Measurements from ENCODE around the gene CPLX3. TPM values are rescaled to one million over a fixed set of nuclear protein-coding genes. Genes with fewer than 3 reads are reported as not detected.
A peak's percentile ranks its signal among the peaks of the same experiment; 100 is the strongest.

The CPLX3 gene
- total RNA-seq, 1 donor from 2014 or later: 1.2 TPM

GRCh38 chr15:74780523-74781430, 45.6 kb upstream of the CPLX3 start:
- H3K4me3 ChIP-seq: peak overlapping the region; percentile 84
- DNase-seq: no peak
- no peaks in the 10 kb centered on the region for H3K27me3 ChIP-seq (ENCODE audit: low read depth)
- peaks cover 64% of the 10 kb centered on the region for H3K4me1 ChIP-seq
- H3K9me3 ChIP-seq (replicated peaks): no peaks in the 10 kb centered on the region
- peak overlapping the region; percentile 98 for H3K27ac ChIP-seq (replicated peaks)
- TF ChIP-seq, protein P1, sequence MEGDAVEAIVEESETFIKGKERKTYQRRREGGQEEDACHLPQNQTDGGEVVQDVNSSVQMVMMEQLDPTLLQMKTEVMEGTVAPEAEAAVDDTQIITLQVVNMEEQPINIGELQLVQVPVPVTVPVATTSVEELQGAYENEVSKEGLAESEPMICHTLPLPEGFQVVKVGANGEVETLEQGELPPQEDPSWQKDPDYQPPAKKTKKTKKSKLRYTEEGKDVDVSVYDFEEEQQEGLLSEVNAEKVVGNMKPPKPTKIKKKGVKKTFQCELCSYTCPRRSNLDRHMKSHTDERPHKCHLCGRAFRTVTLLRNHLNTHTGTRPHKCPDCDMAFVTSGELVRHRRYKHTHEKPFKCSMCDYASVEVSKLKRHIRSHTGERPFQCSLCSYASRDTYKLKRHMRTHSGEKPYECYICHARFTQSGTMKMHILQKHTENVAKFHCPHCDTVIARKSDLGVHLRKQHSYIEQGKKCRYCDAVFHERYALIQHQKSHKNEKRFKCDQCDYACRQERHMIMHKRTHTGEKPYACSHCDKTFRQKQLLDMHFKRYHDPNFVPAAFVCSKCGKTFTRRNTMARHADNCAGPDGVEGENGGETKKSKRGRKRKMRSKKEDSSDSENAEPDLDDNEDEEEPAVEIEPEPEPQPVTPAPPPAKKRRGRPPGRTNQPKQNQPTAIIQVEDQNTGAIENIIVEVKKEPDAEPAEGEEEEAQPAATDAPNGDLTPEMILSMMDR (IDR thresholded peaks at IDR 0.05; ENCODE audit: borderline replicate concordance): no peak
- H3K36me3 ChIP-seq: no peaks in the 10 kb centered on the region
- intact Hi-C loops (cut with micrococcal nuclease): no loop called here

- Histone ChIP-seq H3K27ac (replicated peaks) (peak within 1 kb of the TSS; percentile 98), H3K9me3 (replicated peaks) (no peaks in the 10 kb centered on the region), H3K4me1 (peaks cover 71% of the 10 kb centered on the region), H3K27me3 (ENCODE audit: low read depth) (no peaks in the 10 kb centered on the region), H3K4me3 (peak within 1 kb of the TSS; percentile 84), H3K36me3 (no peaks in the 10 kb centered on the region)
- DNase-seq: peak; percentile 82
- TF ChIP-seq, protein P1 (IDR thresholded peaks at IDR 0.05; ENCODE audit: borderline replicate concordance): peak; percentile 70
- intact Hi-C loops (cut with micrococcal nuclease): no loop called here
Measured at GRCh38 chr15:74781431-74782258, 44.8 kb upstream of the CPLX3 start, which contains the start of gene CSK. TSS of gene CSK (plus strand) at chr15:74782080. CDS start at chr15:74798298, 16,218 bp downstream.

- Histone ChIP-seq H3K4me1 (peaks cover 71% of the 10 kb centered on the region), H3K9me3 (replicated peaks) (no peaks in the 10 kb centered on the region), H3K4me3 (peak overlapping the region; percentile 84), H3K27me3 (ENCODE audit: low read depth) (no peaks in the 10 kb centered on the region), H3K36me3 (no peaks in the 10 kb centered on the region), H3K27ac (replicated peaks) (peak overlapping the region; percentile 98)
- intact Hi-C loops (cut with micrococcal nuclease): no loop called here
- DNase-seq: peak; percentile 58
- TF ChIP-seq, protein P1 (IDR thresholded peaks at IDR 0.05; ENCODE audit: borderline replicate concordance): no peak
Measured at GRCh38 chr15:74782259-74783071, 44.0 kb upstream of the CPLX3 start.

- TF ChIP-seq, protein P1 (IDR thresholded peaks at IDR 0.05; ENCODE audit: borderline replicate concordance): no peak
- no peaks in the 10 kb centered on the region for H3K27me3 ChIP-seq (ENCODE audit: low read depth)
- peak overlapping the region; percentile 98 for H3K27ac ChIP-seq (replicated peaks)
- H3K36me3 ChIP-seq: no peaks in the 10 kb centered on the region
- no peaks in the 10 kb centered on the region for H3K9me3 ChIP-seq (replicated peaks)
- no peak for DNase-seq
- H3K4me3 ChIP-seq: peak overlapping the region; percentile 84
- intact Hi-C loops (cut with micrococcal nuclease): no loop called here
- H3K4me1 ChIP-seq: peaks cover 75% of the 10 kb centered on the region
Measured at GRCh38 chr15:74783072-74783807, 43.2 kb upstream of the CPLX3 start.

All from left ventricle myocardium inferior (tissue), 1 donor.